C4-2B (cell line): ENCODE data around the gene COG7.

Experiments used
- ZFX ChIP-seq: fragments of 450-650 bp; IDR thresholded peaks from 2 replicates; pipeline ENCODE4 v1.6.1; 2017
- TF ChIP-seq, protein P1 (sequence below): fragments of 450-650 bp; conservative IDR thresholded peaks from 2 replicates; pipeline ENCODE4 v1.5.1; 2017; ENCODE audit warnings: mild to moderate bottlenecking

DNA sequence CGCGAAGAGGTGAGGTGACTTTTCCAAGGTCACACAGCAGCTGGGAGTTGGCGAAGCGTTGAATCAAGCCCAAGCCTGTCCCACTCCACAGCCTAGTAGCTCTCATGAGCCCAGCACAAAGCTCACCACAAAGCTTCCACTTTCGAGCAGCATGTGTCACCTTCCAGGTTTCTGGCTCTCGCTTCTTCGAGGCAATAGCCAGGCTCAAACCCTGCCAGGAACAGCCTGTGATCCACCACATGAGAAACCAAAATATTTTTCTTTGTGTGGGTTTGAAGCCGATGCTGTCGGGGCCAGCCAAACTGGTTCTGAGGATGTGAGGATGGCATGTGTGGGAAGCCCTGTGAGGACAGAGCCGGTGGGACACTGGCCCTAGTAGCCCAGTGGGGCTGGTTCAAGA is 68.1 kb downstream of the COG7 start:
- TF ChIP-seq, protein P1, sequence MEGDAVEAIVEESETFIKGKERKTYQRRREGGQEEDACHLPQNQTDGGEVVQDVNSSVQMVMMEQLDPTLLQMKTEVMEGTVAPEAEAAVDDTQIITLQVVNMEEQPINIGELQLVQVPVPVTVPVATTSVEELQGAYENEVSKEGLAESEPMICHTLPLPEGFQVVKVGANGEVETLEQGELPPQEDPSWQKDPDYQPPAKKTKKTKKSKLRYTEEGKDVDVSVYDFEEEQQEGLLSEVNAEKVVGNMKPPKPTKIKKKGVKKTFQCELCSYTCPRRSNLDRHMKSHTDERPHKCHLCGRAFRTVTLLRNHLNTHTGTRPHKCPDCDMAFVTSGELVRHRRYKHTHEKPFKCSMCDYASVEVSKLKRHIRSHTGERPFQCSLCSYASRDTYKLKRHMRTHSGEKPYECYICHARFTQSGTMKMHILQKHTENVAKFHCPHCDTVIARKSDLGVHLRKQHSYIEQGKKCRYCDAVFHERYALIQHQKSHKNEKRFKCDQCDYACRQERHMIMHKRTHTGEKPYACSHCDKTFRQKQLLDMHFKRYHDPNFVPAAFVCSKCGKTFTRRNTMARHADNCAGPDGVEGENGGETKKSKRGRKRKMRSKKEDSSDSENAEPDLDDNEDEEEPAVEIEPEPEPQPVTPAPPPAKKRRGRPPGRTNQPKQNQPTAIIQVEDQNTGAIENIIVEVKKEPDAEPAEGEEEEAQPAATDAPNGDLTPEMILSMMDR, result no peak
- no peak for TF ChIP-seq ZFX
